HEK293 (cell line): ENCODE data around the gene TOPAZ1.

Experiments used
- CTCF ChIA-PET: fragments of 350-600 bp; formaldehyde crosslinking; extraction: SDS; loops from one replicate; lab custom pipeline; 2021; ENCODE audit warnings: antibody characterized with exemption; lab: Yijun Ruan, JAX
- POLR2A ChIA-PET: fragments of 300-600 bp; formaldehyde crosslinking; extraction: SDS; loops from one replicate; lab custom pipeline; 2020; ENCODE audit warnings: antibody characterized with exemption, inconsistent platforms; lab: Yijun Ruan, JAX
- H3K27ac ChIP-seq: fragments of 200-500 bp; sonication (Bioruptor generic); 2 replicates; pipeline ENCODE4 v1.5.1; 2014; ENCODE audit warnings: low read depth, low read length, control low read depth, inconsistent platforms; ENCODE audit errors: extremely low read depth
- H3K36me3 ChIP-seq, 2 experiments: fragments of 200-500 bp in 1 of 2; sonication (Bioruptor generic) in 1 of 2; 1 replicate in 1 of 2; 2 replicates in 1 of 2; pipeline ENCODE4 v1.5.1; 2014 to 2017; ENCODE audit warnings: inconsistent platforms in 2 of 2, low read length in 2 of 2; ENCODE audit not compliant: control insufficient read depth in 2 of 2, insufficient read depth in 1 of 2
- H3K4me1 ChIP-seq: fragments of 200-500 bp; sonication (Bioruptor generic); 2 replicates; pipeline ENCODE4 v1.5.1; 2014; ENCODE audit warnings: mild to moderate bottlenecking, low read length, inconsistent platforms; ENCODE audit not compliant: control insufficient read depth, insufficient read depth
- H3K4me3 ChIP-seq: 2 replicates; pipeline ENCODE4 v1.5.1; 2011; ENCODE audit warnings: low read depth, mild to moderate bottlenecking, control low read depth, low read length, moderate library complexity
- H3K9me3 ChIP-seq: fragments of 200-500 bp; sonication (Bioruptor generic); 2 replicates; pipeline ENCODE4 v1.5.1; 2014; ENCODE audit warnings: low read depth, low read length, inconsistent platforms; ENCODE audit not compliant: control insufficient read depth, insufficient read depth
- HOXD13 ChIP-seq: sonication (generic); formaldehyde crosslinking; IDR thresholded peaks from 2 replicates; pipeline ENCODE4 v1.8.0; 2022; ENCODE audit warnings: missing genetic modification reagents, borderline replicate concordance
- KLF7 ChIP-seq: fragments of 450-650 bp; formaldehyde crosslinking; IDR thresholded peaks from 2 replicates; pipeline ENCODE4 v1.5.1; 2016; ENCODE audit warnings: missing biosample characterization, missing genetic modification characterization, borderline replicate concordance
- PRDM4 ChIP-seq: fragments of 450-650 bp; formaldehyde crosslinking; IDR thresholded peaks from 2 replicates; pipeline ENCODE4 v1.5.1; 2017; ENCODE audit warnings: missing biosample characterization, missing genetic modification characterization
- REPIN1 ChIP-seq: fragments of 450-650 bp; formaldehyde crosslinking; IDR thresholded peaks from 2 replicates; pipeline ENCODE4 v1.5.1; 2017; ENCODE audit warnings: missing biosample characterization, missing genetic modification characterization, low read depth
- SCRT2 ChIP-seq: fragments of 450-650 bp; formaldehyde crosslinking; IDR thresholded peaks from 2 replicates; pipeline ENCODE4 v1.5.1; 2016; ENCODE audit warnings: missing biosample characterization, missing genetic modification characterization
- SP7 ChIP-seq: fragments of 450-650 bp; formaldehyde crosslinking; IDR thresholded peaks from 2 replicates; pipeline ENCODE4 v1.5.1; 2016; ENCODE audit warnings: missing biosample characterization, missing genetic modification characterization
- ZBTB1 ChIP-seq: fragments of 450-650 bp; formaldehyde crosslinking; IDR thresholded peaks from 2 replicates; pipeline ENCODE4 v1.5.1; 2016; ENCODE audit warnings: missing biosample characterization, missing genetic modification characterization
- ZBTB7A ChIP-seq: fragments of 450-650 bp; formaldehyde crosslinking; IDR thresholded peaks from 2 replicates; pipeline ENCODE4 v1.5.1; 2016; ENCODE audit warnings: low read depth, missing biosample characterization, missing genetic modification characterization
- ZNF114 ChIP-seq: fragments of 450-650 bp; formaldehyde crosslinking; IDR thresholded peaks from 2 replicates; pipeline ENCODE4 v1.5.0; 2017; ENCODE audit warnings: missing biosample characterization, missing genetic modification characterization
- ZNF121 ChIP-seq: fragments of 450-650 bp; formaldehyde crosslinking; IDR thresholded peaks from 2 replicates; pipeline ENCODE4 v1.5.1; 2016; ENCODE audit warnings: missing biosample characterization, missing genetic modification characterization
- ZNF221 ChIP-seq: fragments of 450-650 bp; formaldehyde crosslinking; IDR thresholded peaks from 2 replicates; pipeline ENCODE4 v1.5.1; 2017; ENCODE audit warnings: missing biosample characterization, missing genetic modification characterization, borderline replicate concordance
- ZNF266 ChIP-seq: fragments of 450-650 bp; formaldehyde crosslinking; IDR thresholded peaks from 2 replicates; pipeline ENCODE4 v1.5.1; 2016; ENCODE audit warnings: missing biosample characterization, missing genetic modification characterization, low read depth
- ZNF354C ChIP-seq: fragments of 450-650 bp; formaldehyde crosslinking; IDR thresholded peaks from 2 replicates; pipeline ENCODE4 v1.5.1; 2016; ENCODE audit warnings: missing biosample characterization, missing genetic modification characterization, low read depth, borderline replicate concordance
- ZNF518A ChIP-seq: fragments of 450-650 bp; formaldehyde crosslinking; conservative IDR thresholded peaks from 2 replicates; pipeline ENCODE4 v1.5.1; 2016; ENCODE audit warnings: low read depth, missing biosample characterization, missing genetic modification characterization
- ZNF548 ChIP-seq: fragments of 450-650 bp; formaldehyde crosslinking; IDR thresholded peaks from 2 replicates; pipeline ENCODE4 v1.5.1; 2016; ENCODE audit warnings: missing biosample characterization, missing genetic modification characterization
- ZNF585B ChIP-seq: fragments of 450-650 bp; formaldehyde crosslinking; IDR thresholded peaks from 2 replicates; pipeline ENCODE4 v1.5.1; 2016; ENCODE audit warnings: missing biosample characterization, missing genetic modification characterization
- ZNF610 ChIP-seq: fragments of 450-650 bp; formaldehyde crosslinking; IDR thresholded peaks from 2 replicates; pipeline ENCODE4 v1.5.1; 2016; ENCODE audit warnings: missing biosample characterization, missing genetic modification characterization, borderline replicate concordance
- ZNF621 ChIP-seq: fragments of 450-650 bp; formaldehyde crosslinking; IDR thresholded peaks from 2 replicates; pipeline ENCODE4 v1.5.1; 2017; ENCODE audit warnings: missing biosample characterization, missing genetic modification characterization
- ZNF670 ChIP-seq: fragments of 450-650 bp; formaldehyde crosslinking; IDR thresholded peaks from 2 replicates; pipeline ENCODE4 v1.5.1; 2016; ENCODE audit warnings: missing biosample characterization, missing genetic modification characterization, low read depth

TOPAZ1 gene

GRCh38 chr3:44330444-44330843, 88.8 kb downstream of the TOPAZ1 start (continued):
- no peak for TF ChIP-seq ZNF518A (tag by site-specific recombination)

- Histone ChIP-seq H3K27ac (no peak overlapping the region), H3K4me3 (no peak overlapping the region), H3K9me3 (no peaks in the 10 kb centered on the region), H3K36me3 (no peaks in the 10 kb centered on the region), H3K4me1 (no peaks in the 10 kb centered on the region)
- ChIA-PET POLR2A (no interaction called here), CTCF (interaction anchor here (0.6 kb wide), 1 partner anchor 1101 kb away, joined by 4 read pairs; no protein-coding TSS in a partner anchor)
- TF ChIP-seq ZBTB7A (tag by site-specific recombination) (no peak), SCRT2 (no peak), ZNF121 (tag by site-specific recombination) (no peak), ZNF266 (tag by site-specific recombination) (no peak), REPIN1 (tag by site-specific recombination) (no peak), ZNF354C (tag by site-specific recombination) (no peak), SP7 (tag by site-specific recombination) (no peak), HOXD13 (CRISPR knock-in tag) (no peak), ZNF114 (tag by site-specific recombination) (no peak), ZNF670 (no peak), KLF7 (tag by site-specific recombination) (no peak), ZNF221 (no peak), ZNF548 (tag by site-specific recombination) (no peak), PRDM4 (tag by site-specific recombination) (no peak), ZNF585B (no peak), ZNF610 (tag by site-specific recombination) (no peak), ZBTB1 (tag by site-specific recombination) (no peak), ZNF621 (tag by site-specific recombination) (no peak)
Observed at GRCh38 chr3:44334326-44334725, 92.6 kb downstream of the TOPAZ1 start.
